HEK293 (cell line): ENCODE results near the gene NOP9.

Experiments used
- CTCF ChIA-PET: fragments of 350-600 bp; formaldehyde crosslinking; extraction: SDS; loops from one replicate; lab custom pipeline; 2021; ENCODE audit warnings: antibody characterized with exemption; lab: Yijun Ruan, JAX
- POLR2A ChIA-PET: fragments of 300-600 bp; formaldehyde crosslinking; extraction: SDS; loops from one replicate; lab custom pipeline; 2020; ENCODE audit warnings: antibody characterized with exemption, inconsistent platforms; lab: Yijun Ruan, JAX
- H3K27ac ChIP-seq: fragments of 200-500 bp; sonication (Bioruptor generic); 2 replicates; pipeline ENCODE4 v1.5.1; 2014; ENCODE audit warnings: low read depth, low read length, control low read depth, inconsistent platforms; ENCODE audit errors: extremely low read depth
- H3K36me3 ChIP-seq, 2 experiments: fragments of 200-500 bp in 1 of 2; sonication (Bioruptor generic) in 1 of 2; 1 replicate in 1 of 2; 2 replicates in 1 of 2; pipeline ENCODE4 v1.5.1; 2014 to 2017; ENCODE audit warnings: inconsistent platforms in 2 of 2, low read length in 2 of 2; ENCODE audit not compliant: control insufficient read depth in 2 of 2, insufficient read depth in 1 of 2
- H3K4me1 ChIP-seq: fragments of 200-500 bp; sonication (Bioruptor generic); 2 replicates; pipeline ENCODE4 v1.5.1; 2014; ENCODE audit warnings: mild to moderate bottlenecking, low read length, inconsistent platforms; ENCODE audit not compliant: control insufficient read depth, insufficient read depth
- H3K4me3 ChIP-seq: 2 replicates; pipeline ENCODE4 v1.5.1; 2011; ENCODE audit warnings: low read depth, mild to moderate bottlenecking, control low read depth, low read length, moderate library complexity
- H3K9me3 ChIP-seq: fragments of 200-500 bp; sonication (Bioruptor generic); 2 replicates; pipeline ENCODE4 v1.5.1; 2014; ENCODE audit warnings: low read depth, low read length, inconsistent platforms; ENCODE audit not compliant: control insufficient read depth, insufficient read depth
- BCL11B ChIP-seq: fragments of 450-650 bp; formaldehyde crosslinking; IDR thresholded peaks from 2 replicates; pipeline ENCODE4 v1.5.1; 2016; ENCODE audit warnings: low read depth, missing biosample characterization, missing genetic modification characterization
- GFI1B ChIP-seq: fragments of 450-650 bp; formaldehyde crosslinking; IDR thresholded peaks from 2 replicates; pipeline ENCODE4 v1.5.1; 2016; ENCODE audit warnings: missing biosample characterization, missing genetic modification characterization
- MEIS1 ChIP-seq: sonication (generic); formaldehyde crosslinking; IDR thresholded peaks from 2 replicates; pipeline ENCODE4 v1.8.1; 2022; ENCODE audit warnings: missing genetic modification reagents, mild to moderate bottlenecking, borderline replicate concordance
- MZF1 ChIP-seq: fragments of 450-650 bp; formaldehyde crosslinking; IDR thresholded peaks from 2 replicates; pipeline ENCODE4 v1.5.1; 2017; ENCODE audit warnings: missing biosample characterization, missing genetic modification characterization, borderline replicate concordance
- PRDM1 ChIP-seq: fragments of 450-650 bp; formaldehyde crosslinking; IDR thresholded peaks from 2 replicates; pipeline ENCODE4; 2016; ENCODE audit warnings: missing biosample characterization, missing genetic modification characterization
- SCRT2 ChIP-seq: fragments of 450-650 bp; formaldehyde crosslinking; IDR thresholded peaks from 2 replicates; pipeline ENCODE4 v1.5.1; 2016; ENCODE audit warnings: missing biosample characterization, missing genetic modification characterization
- SP7 ChIP-seq: fragments of 450-650 bp; formaldehyde crosslinking; IDR thresholded peaks from 2 replicates; pipeline ENCODE4 v1.5.1; 2016; ENCODE audit warnings: missing biosample characterization, missing genetic modification characterization
- ZEB2 ChIP-seq: fragments of 450-650 bp; formaldehyde crosslinking; IDR thresholded peaks from 2 replicates; pipeline ENCODE4 v1.5.1; 2016; ENCODE audit warnings: missing biosample characterization, missing genetic modification characterization
- ZNF175 ChIP-seq: fragments of 450-650 bp; formaldehyde crosslinking; IDR thresholded peaks from 2 replicates; pipeline ENCODE4 v1.5.1; 2016; ENCODE audit warnings: missing biosample characterization, missing genetic modification characterization
- ZNF302 ChIP-seq: fragments of 450-650 bp; formaldehyde crosslinking; IDR thresholded peaks from 2 replicates; pipeline ENCODE4 v1.5.1; 2016; ENCODE audit warnings: missing biosample characterization, missing genetic modification characterization, low read depth
- ZNF521 ChIP-seq: fragments of 450-650 bp; formaldehyde crosslinking; IDR thresholded peaks from 2 replicates; pipeline ENCODE4 v1.5.1; 2017; ENCODE audit warnings: missing biosample characterization, mild to moderate bottlenecking, missing genetic modification characterization
- ZNF596 ChIP-seq: fragments of 450-650 bp; IDR thresholded peaks from 2 replicates; pipeline ENCODE4 v1.5.0; 2018; ENCODE audit warnings: missing biosample characterization, mild to moderate bottlenecking, missing genetic modification characterization, moderate library complexity
- ZNF654 ChIP-seq: fragments of 450-650 bp; formaldehyde crosslinking; IDR thresholded peaks from 2 replicates; pipeline ENCODE4 v1.5.1; 2016; ENCODE audit warnings: low read depth, missing biosample characterization, missing genetic modification characterization
- ZNF658 ChIP-seq: fragments of 450-650 bp; formaldehyde crosslinking; IDR thresholded peaks from 2 replicates; pipeline ENCODE4; 2016; ENCODE audit warnings: missing biosample characterization, missing genetic modification characterization
- ZXDB ChIP-seq: fragments of 450-650 bp; formaldehyde crosslinking; IDR thresholded peaks from 2 replicates; pipeline ENCODE4 v1.5.1; 2016; ENCODE audit warnings: missing biosample characterization, missing genetic modification characterization
- TF ChIP-seq, protein P1 (sequence below): fragments of 450-650 bp; formaldehyde crosslinking; IDR thresholded peaks from 2 replicates; pipeline ENCODE4 v1.5.1; 2016; ENCODE audit warnings: missing biosample characterization, missing genetic modification characterization
- TF ChIP-seq, protein P2 (sequence below): fragments of 450-650 bp; formaldehyde crosslinking; conservative IDR thresholded peaks from 2 replicates; pipeline ENCODE4 v1.5.1; 2016; ENCODE audit warnings: low read depth, missing biosample characterization, missing genetic modification characterization
- TF ChIP-seq, protein P3 (sequence below): fragments of 450-650 bp; formaldehyde crosslinking; conservative IDR thresholded peaks from 2 replicates; pipeline ENCODE4 v1.5.1; 2016; ENCODE audit warnings: low read depth, missing biosample characterization, missing genetic modification characterization
- TF ChIP-seq, protein P4 (sequence below): fragments of 450-650 bp; formaldehyde crosslinking; IDR thresholded peaks from 2 replicates; pipeline ENCODE4 v1.5.1; 2017; ENCODE audit warnings: missing biosample characterization, missing genetic modification characterization
- TF ChIP-seq, protein P5 (sequence below): fragments of 450-650 bp; formaldehyde crosslinking; IDR thresholded peaks from 2 replicates; pipeline ENCODE4 v1.5.1; 2016; ENCODE audit warnings: missing biosample characterization, missing genetic modification characterization

The NOP9 gene

DNA sequence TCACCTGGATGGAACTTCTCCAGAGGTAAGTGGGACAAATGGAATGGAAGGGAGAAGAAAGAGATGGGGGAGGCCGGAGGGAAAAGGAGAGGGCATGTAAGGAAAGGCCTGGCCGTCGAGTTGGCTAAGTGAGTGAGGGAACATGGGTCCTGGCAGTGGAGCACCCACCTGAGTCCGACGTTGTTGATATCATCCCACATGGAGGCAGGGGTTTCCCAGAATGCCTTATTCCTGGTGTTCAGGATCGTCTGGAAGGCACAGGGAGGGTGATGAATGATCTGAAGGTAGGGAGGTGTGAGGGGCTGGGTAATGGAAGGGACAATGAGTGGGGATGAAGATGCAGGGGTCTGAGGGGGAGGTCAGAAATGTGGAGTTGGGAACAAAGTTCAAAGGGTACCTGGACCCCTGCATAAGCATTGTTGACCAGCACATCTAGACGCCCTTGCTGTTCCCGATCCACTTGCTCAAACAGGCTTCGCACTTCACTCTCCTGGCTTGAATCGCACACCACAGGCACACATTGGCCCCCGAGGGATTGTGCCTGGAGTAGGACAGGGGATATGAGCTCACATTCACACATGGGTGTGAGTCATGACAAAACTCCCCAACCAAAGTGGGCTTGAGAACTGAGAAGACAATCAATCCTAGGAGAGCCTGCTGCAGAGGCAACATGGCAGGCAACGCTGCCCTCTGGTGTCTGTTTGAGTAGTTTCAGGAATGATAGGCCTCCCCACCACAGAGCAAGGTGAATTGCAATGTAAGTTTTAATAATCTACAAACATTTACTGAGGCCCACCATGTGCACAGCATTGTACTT lies 3.1 kb upstream of the NOP9 start (continued):
- TF ChIP-seq, protein P1, sequence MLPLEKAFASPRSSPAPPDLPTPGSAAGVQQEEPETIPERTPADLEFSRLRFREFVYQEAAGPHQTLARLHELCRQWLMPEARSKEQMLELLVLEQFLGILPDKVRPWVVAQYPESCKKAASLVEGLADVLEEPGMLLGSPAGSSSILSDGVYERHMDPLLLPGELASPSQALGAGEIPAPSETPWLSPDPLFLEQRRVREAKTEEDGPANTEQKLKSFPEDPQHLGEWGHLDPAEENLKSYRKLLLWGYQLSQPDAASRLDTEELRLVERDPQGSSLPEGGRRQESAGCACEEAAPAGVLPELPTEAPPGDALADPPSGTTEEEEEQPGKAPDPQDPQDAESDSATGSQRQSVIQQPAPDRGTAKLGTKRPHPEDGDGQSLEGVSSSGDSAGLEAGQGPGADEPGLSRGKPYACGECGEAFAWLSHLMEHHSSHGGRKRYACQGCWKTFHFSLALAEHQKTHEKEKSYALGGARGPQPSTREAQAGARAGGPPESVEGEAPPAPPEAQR (tag by site-specific recombination) = no peak
- TF ChIP-seq, protein P2, sequence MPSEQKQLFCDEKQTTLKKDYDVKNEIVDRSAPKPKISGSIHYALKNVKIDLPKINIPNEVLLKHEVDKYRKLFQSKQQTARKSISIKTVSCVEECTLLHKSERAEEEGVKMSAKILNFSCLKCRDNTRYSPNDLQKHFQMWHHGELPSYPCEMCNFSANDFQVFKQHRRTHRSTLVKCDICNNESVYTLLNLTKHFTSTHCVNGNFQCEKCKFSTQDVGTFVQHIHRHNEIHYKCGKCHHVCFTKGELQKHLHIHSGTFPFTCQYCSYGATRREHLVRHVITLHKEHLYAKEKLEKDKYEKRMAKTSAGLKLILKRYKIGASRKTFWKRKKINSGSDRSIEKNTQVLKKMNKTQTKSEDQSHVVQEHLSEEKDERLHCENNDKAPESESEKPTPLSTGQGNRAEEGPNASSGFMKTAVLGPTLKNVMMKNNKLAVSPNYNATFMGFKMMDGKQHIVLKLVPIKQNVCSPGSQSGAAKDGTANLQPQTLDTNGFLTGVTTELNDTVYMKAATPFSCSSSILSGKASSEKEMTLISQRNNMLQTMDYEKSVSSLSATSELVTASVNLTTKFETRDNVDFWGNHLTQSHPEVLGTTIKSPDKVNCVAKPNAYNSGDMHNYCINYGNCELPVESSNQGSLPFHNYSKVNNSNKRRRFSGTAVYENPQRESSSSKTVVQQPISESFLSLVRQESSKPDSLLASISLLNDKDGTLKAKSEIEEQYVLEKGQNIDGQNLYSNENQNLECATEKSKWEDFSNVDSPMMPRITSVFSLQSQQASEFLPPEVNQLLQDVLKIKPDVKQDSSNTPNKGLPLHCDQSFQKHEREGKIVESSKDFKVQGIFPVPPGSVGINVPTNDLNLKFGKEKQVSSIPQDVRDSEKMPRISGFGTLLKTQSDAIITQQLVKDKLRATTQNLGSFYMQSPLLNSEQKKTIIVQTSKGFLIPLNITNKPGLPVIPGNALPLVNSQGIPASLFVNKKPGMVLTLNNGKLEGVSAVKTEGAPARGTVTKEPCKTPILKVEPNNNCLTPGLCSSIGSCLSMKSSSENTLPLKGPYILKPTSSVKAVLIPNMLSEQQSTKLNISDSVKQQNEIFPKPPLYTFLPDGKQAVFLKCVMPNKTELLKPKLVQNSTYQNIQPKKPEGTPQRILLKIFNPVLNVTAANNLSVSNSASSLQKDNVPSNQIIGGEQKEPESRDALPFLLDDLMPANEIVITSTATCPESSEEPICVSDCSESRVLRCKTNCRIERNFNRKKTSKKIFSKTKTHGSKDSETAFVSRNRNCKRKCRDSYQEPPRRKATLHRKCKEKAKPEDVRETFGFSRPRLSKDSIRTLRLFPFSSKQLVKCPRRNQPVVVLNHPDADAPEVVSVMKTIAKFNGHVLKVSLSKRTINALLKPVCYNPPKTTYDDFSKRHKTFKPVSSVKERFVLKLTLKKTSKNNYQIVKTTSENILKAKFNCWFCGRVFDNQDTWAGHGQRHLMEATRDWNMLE (tag by site-specific recombination) = no peak
- TF ChIP-seq BCL11B (tag by site-specific recombination) (no peak), ZNF302 (no peak)
- TF ChIP-seq, all 188 proteins: peak for 19

DNA sequence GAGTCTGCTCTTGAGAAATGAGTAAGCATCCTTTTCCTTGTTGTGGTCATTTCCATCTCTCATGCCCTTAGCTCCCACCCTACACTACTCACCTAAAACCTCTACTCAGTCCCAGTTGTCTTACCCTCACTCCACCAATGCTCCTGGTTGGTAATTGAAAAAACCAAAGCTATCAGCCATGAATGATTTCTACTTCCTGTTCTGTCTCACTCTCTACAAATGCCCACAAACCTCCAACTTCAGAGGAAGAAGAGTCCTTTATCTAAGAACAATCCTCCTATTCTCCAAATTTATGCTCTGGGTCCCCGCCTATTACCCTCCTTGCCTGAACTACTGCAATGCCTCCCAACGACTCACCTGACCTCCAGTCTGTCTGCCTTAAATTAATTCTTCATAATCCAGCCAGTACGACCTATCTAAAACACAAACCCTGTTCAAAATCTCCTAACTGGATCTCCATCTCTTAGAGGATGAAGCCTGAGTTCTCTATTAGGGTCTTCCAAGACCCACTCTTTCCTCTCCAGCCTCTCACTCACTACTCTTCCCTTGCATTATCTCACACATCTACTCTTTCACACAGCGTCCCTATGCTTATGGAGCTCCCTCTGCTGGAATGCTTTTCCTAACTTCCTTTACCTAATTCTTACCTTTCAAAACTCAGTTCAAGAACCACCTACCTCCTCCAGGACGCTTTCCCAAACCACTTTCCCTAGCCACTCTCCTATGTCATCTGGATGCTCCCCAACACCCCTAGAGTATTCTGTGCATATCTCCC lies 2.3 kb upstream of the NOP9 start:
- no peaks in the 10 kb centered on the region for H3K9me3 ChIP-seq
- H3K4me1 ChIP-seq = peaks cover 12% of the 10 kb centered on the region
- no peak overlapping the region for H3K4me3 ChIP-seq
- H3K27ac ChIP-seq = no peak overlapping the region
- CTCF ChIA-PET = interaction anchor here (0.5 to 5.7 kb wide), 41 partner anchors 8 to 831 kb away, joined by 3 to 133 read pairs (median 4); partner anchors contain the start of genes ADCY4, CHMP4A, CIDEB and IPO4
- peaks cover 20 to 44% of the 10 kb centered on the region in 2 experiments for H3K36me3 ChIP-seq
- peak; percentile 46 for TF ChIP-seq ZNF654 (tag by site-specific recombination)
- TF ChIP-seq, protein P3, sequence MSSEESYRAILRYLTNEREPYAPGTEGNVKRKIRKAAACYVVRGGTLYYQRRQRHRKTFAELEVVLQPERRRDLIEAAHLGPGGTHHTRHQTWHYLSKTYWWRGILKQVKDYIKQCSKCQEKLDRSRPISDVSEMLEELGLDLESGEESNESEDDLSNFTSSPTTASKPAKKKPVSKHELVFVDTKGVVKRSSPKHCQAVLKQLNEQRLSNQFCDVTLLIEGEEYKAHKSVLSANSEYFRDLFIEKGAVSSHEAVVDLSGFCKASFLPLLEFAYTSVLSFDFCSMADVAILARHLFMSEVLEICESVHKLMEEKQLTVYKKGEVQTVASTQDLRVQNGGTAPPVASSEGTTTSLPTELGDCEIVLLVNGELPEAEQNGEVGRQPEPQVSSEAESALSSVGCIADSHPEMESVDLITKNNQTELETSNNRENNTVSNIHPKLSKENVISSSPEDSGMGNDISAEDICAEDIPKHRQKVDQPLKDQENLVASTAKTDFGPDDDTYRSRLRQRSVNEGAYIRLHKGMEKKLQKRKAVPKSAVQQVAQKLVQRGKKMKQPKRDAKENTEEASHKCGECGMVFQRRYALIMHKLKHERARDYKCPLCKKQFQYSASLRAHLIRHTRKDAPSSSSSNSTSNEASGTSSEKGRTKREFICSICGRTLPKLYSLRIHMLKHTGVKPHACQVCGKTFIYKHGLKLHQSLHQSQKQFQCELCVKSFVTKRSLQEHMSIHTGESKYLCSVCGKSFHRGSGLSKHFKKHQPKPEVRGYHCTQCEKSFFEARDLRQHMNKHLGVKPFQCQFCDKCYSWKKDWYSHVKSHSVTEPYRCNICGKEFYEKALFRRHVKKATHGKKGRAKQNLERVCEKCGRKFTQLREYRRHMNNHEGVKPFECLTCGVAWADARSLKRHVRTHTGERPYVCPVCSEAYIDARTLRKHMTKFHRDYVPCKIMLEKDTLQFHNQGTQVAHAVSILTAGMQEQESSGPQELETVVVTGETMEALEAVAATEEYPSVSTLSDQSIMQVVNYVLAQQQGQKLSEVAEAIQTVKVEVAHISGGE = no peak
- TF ChIP-seq ZNF596 (tag by site-specific recombination) = no peak
- TF ChIP-seq MZF1 (tag by site-specific recombination) = no peak
- TF ChIP-seq ZNF521 (tag by site-specific recombination) = no peak
- no peak for TF ChIP-seq ZNF658
- no peak for TF ChIP-seq SCRT2 (tag by site-specific recombination)
- no peak for TF ChIP-seq MEIS1
- TF ChIP-seq ZXDB (tag by site-specific recombination) = no peak
- TF ChIP-seq ZEB2 = no peak
- no peak for TF ChIP-seq ZNF175
- TF ChIP-seq, protein P4, sequence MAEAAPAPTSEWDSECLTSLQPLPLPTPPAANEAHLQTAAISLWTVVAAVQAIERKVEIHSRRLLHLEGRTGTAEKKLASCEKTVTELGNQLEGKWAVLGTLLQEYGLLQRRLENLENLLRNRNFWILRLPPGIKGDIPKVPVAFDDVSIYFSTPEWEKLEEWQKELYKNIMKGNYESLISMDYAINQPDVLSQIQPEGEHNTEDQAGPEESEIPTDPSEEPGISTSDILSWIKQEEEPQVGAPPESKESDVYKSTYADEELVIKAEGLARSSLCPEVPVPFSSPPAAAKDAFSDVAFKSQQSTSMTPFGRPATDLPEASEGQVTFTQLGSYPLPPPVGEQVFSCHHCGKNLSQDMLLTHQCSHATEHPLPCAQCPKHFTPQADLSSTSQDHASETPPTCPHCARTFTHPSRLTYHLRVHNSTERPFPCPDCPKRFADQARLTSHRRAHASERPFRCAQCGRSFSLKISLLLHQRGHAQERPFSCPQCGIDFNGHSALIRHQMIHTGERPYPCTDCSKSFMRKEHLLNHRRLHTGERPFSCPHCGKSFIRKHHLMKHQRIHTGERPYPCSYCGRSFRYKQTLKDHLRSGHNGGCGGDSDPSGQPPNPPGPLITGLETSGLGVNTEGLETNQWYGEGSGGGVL = peak; percentile 10; the same call in 1 of the 2 replicates
- TF ChIP-seq GFI1B (tag by site-specific recombination) = no peak
- TF ChIP-seq PRDM1 (tag by site-specific recombination) = peak; percentile 96
- TF ChIP-seq SP7 = no peak
- TF ChIP-seq, protein P5, sequence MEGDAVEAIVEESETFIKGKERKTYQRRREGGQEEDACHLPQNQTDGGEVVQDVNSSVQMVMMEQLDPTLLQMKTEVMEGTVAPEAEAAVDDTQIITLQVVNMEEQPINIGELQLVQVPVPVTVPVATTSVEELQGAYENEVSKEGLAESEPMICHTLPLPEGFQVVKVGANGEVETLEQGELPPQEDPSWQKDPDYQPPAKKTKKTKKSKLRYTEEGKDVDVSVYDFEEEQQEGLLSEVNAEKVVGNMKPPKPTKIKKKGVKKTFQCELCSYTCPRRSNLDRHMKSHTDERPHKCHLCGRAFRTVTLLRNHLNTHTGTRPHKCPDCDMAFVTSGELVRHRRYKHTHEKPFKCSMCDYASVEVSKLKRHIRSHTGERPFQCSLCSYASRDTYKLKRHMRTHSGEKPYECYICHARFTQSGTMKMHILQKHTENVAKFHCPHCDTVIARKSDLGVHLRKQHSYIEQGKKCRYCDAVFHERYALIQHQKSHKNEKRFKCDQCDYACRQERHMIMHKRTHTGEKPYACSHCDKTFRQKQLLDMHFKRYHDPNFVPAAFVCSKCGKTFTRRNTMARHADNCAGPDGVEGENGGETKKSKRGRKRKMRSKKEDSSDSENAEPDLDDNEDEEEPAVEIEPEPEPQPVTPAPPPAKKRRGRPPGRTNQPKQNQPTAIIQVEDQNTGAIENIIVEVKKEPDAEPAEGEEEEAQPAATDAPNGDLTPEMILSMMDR (tag by site-specific recombination) = peak; percentile 77
- POLR2A ChIA-PET = interaction anchor here (0.6 to 5.4 kb wide), 5 partner anchors 11 to 83 kb away, joined by 3 to 62 read pairs (median 5); partner anchors contain the start of genes CIDEB, RABGGTA and TINF2
